ENCODE results near the gene KLC1.
A peak's percentile ranks its signal among the peaks of the same experiment; 100 is the strongest.

The KLC1 gene

DNA sequence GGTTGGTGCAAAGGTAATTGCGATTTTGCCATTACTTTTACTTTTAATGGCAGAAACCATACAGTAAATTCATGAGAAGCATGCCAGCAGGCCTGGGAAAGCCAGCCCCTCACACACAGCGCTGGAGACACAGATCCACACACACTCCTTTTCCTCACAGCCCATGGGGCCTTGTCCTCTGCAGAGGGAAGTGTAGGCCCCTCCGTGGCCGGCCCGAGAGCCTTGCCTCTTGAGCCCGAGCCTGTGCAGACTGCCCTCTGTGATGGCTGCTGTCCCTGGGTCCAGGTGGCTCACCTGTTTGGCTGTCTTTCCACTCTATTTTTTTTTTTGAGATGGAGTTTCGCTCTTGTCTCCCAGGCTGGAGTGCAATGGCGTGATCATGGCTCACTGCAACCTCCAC lies 46.9 kb downstream of the KLC1 start:
- peaks cover 100% of the 10 kb centered on the region for H3K36me3 ChIP-seq
- H3K4me2 ChIP-seq = no peak overlapping the region
- H3K9ac ChIP-seq = no peak overlapping the region
- H3K9me3 ChIP-seq = no peaks in the 10 kb centered on the region
- H3K4me3 ChIP-seq = no peak overlapping the region
- H4K20me1 ChIP-seq = peaks cover 25% of the 10 kb centered on the region; the same call in 1 of the 2 replicates
- no peaks in the 10 kb centered on the region for H3K27me3 ChIP-seq
- TF ChIP-seq Cebpa-rat (IDR thresholded peaks at IDR 0.05) = no peak
- no peak overlapping the region for H3K27ac ChIP-seq
- H3K4me1 ChIP-seq = peaks cover 7% of the 10 kb centered on the region

DNA sequence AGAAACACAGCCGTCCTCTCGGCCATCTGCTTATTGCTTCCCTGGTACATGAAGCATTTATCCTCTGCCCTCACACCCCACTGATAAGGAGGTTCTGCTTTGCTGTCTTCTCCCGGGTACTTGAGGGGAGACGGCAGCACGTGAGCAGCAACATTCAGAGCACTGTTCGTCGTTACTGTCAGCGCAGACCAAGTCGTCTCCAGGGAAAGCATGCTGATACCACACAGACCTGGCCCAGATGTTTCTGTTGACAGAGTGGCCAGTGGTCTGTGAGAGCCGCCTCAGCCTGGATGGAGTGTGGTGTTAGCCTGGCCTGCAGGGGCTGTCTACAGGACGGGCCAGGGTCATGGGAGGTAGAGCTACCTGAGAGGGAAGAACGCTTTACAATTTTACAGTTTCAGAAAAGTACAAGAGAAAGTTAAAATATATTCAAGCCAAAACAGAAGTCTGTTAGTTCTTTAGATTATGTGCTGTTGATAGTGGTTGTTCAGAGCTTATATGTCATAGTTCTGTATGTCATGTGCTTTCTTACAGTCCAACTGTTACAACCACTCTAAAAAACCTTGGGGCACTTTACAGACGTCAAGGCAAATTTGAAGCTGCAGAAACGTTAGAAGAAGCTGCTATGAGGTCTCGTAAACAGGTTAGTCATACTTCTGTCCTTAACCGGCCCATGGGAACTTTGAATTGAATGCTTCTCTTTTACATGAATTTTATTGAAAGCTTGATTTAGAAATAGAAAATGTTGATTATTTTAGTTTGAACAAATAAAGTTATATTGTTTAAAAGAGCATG lies 48.1 kb downstream of the KLC1 start:
- peaks cover 10% of the 10 kb centered on the region for H3K4me1 ChIP-seq
- H3K36me3 ChIP-seq = peaks cover 100% of the 10 kb centered on the region
- no peaks in the 10 kb centered on the region for H3K27me3 ChIP-seq
- H4K20me1 ChIP-seq = peaks cover 24% of the 10 kb centered on the region; the same call in 1 of the 2 replicates
- no peak overlapping the region for H3K9ac ChIP-seq
- H3K9me3 ChIP-seq = no peaks in the 10 kb centered on the region
- no peak for TF ChIP-seq Cebpa-rat (IDR thresholded peaks at IDR 0.05)
- H3K4me3 ChIP-seq = no peak overlapping the region
- H3K27ac ChIP-seq = no peak overlapping the region
- H3K4me2 ChIP-seq = no peak overlapping the region

GRCh38 chr14:103679351-103679750 lies 50.3 kb downstream of the KLC1 start:
- Histone ChIP-seq H3K4me2 (0 out of 2 replicates have a peak overlapping the region, but pooled peaks have one; percentile 6), H3K4me3 (no peak overlapping the region), H3K27ac (peak overlapping the region; percentile 1; the same call in 1 of the 2 replicates), H4K20me1 (peaks cover 25% of the 10 kb centered on the region; the same call in 1 of the 2 replicates), H3K27me3 (no peaks in the 10 kb centered on the region), H3K9ac (no peak overlapping the region), H3K9me3 (no peaks in the 10 kb centered on the region), H3K36me3 (peaks cover 100% of the 10 kb centered on the region), H3K4me1 (peaks cover 10% of the 10 kb centered on the region)
- no peak for TF ChIP-seq Cebpa-rat (IDR thresholded peaks at IDR 0.05)

- no peak overlapping the region; the same call in 1 of the 2 replicates for H3K4me2 ChIP-seq
- no peak for TF ChIP-seq Cebpa-rat (IDR thresholded peaks at IDR 0.05)
These were observed 51.6 kb downstream of the KLC1 start for GRCh38 chr14:103680491-103681231.

GRCh38 chr14:103683139-103683538 lies 54.1 kb downstream of the KLC1 start:
- peaks cover 10% of the 10 kb centered on the region for H3K4me1 ChIP-seq
- peaks cover 98% of the 10 kb centered on the region for H3K36me3 ChIP-seq
- no peak overlapping the region for H3K9ac ChIP-seq
- H3K4me3 ChIP-seq = no peak overlapping the region
- H3K4me2 ChIP-seq = no peak overlapping the region
- no peaks in the 10 kb centered on the region for H3K27me3 ChIP-seq
- H3K9me3 ChIP-seq = no peaks in the 10 kb centered on the region
- no peak overlapping the region for H3K27ac ChIP-seq
- peaks cover 45% of the 10 kb centered on the region for H4K20me1 ChIP-seq
- no peak for TF ChIP-seq Cebpa-rat (IDR thresholded peaks at IDR 0.05)

More at GRCh38 chr14:103680491-103681231, 51.6 kb downstream of the KLC1 start:
- Histone ChIP-seq H4K20me1 (peaks cover 35% of the 10 kb centered on the region), H3K9ac (no peak overlapping the region), H3K9me3 (no peaks in the 10 kb centered on the region), H3K4me1 (peaks cover 10% of the 10 kb centered on the region), H3K27me3 (no peaks in the 10 kb centered on the region), H3K4me3 (no peak overlapping the region), H3K27ac (peak overlapping the region; percentile 22; the same call in 1 of the 2 replicates), H3K36me3 (peaks cover 100% of the 10 kb centered on the region)

DNA sequence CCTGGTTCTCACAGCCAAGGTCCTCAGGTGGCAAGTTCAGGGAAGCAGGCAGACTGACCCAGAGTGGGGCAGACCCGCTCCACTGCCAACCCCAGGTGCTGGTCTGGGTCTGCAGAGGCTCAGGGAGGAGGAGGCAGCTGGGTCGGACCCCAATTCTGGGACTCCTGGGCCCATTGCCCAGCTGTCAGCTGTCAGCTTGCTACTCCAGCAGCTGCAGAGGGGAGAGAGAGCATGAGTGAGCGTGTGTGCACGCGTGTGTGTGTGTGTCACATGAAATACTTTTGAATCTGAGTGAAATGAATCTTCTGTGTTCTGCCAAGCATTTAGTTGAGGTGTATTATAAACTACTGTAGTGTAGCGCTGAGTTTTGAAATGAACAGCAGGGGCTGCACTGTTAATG lies 55.5 kb downstream of the KLC1 start:
- Histone ChIP-seq H3K9me3 (no peaks in the 10 kb centered on the region), H3K4me3 (no peak overlapping the region), H3K27ac (no peak overlapping the region), H3K4me2 (no peak overlapping the region), H4K20me1 (peaks cover 45% of the 10 kb centered on the region), H3K4me1 (peaks cover 22% of the 10 kb centered on the region), H3K36me3 (peaks cover 98% of the 10 kb centered on the region), H3K27me3 (no peaks in the 10 kb centered on the region), H3K9ac (no peak overlapping the region)
- no peak for TF ChIP-seq Cebpa-rat (IDR thresholded peaks at IDR 0.05)

DNA sequence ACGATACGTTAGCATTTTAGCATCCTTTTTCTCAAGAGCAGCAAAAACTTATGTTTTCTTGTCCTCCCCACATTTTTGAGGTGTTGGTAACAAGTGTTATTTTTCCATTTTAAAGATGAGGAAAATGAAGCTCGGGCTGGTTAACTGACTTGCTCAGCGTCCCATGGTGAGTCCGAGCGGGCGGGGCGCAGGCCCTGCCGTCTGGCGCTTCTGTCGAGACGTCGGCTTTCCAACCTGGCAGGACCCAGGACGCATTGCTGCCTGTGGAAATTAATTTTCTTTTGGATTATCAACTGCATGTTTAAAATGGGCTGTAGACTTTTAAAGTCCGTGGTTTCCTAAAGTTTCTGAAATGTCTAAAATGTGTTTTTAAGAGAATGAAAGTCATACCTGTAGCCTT lies 55.9 kb downstream of the KLC1 start:
- H3K27ac ChIP-seq = no peak overlapping the region
- no peaks in the 10 kb centered on the region for H3K9me3 ChIP-seq
- no peak overlapping the region for H3K4me3 ChIP-seq
- H3K4me1 ChIP-seq = peaks cover 26% of the 10 kb centered on the region
- TF ChIP-seq Cebpa-rat (IDR thresholded peaks at IDR 0.05) = no peak
- H3K36me3 ChIP-seq = peaks cover 98% of the 10 kb centered on the region
- no peak overlapping the region for H3K4me2 ChIP-seq
- H3K27me3 ChIP-seq = no peaks in the 10 kb centered on the region
- no peak overlapping the region for H3K9ac ChIP-seq
- H4K20me1 ChIP-seq = peaks cover 48% of the 10 kb centered on the region

DNA sequence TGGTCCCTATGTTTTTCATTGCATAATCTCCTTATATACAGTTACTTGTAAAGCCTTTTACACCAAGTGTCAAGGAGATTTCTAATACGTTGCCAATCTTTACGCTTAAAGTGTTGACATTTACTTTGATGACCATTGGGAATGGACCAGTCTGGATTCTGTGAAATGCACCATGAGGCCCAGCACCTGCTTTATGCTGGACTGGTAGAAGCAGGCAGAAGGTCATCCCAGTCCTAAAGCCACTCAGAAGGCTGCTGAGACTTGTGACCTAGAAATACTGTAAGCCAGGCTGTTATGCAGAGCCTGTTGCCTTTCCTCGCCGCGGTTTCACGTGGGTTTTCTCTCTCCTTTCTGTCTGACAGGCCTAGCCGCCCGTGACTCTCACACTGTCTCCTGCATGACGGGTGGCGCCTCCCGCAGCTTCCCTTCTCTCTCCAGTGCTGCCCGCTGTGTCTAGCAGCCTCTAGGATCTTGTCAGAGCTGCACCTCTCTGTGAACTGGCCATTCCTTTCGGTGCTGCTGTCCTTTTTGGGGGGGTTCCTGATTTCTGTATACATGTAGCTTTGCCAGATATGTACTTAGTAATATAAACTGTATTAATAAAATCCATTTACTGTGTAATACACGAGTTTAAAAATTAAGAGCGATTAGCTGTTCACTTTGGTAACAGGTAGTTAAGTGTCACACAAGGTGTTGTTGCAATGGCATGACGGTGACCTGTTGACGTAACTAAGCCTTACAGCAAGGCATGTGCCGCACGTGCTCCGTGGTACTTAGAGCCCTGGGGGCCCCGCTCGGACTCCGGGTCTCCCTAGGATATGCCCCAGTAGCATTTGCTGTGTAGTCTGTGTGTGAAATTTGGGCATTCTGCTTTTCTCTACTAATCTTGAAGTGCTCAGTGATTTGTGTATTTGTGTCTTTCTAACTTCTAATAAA lies 56.5 kb downstream of the KLC1 start:
- peaks cover 98% of the 10 kb centered on the region for H3K36me3 ChIP-seq
- no peak for TF ChIP-seq Cebpa-rat (IDR thresholded peaks at IDR 0.05)

DNA sequence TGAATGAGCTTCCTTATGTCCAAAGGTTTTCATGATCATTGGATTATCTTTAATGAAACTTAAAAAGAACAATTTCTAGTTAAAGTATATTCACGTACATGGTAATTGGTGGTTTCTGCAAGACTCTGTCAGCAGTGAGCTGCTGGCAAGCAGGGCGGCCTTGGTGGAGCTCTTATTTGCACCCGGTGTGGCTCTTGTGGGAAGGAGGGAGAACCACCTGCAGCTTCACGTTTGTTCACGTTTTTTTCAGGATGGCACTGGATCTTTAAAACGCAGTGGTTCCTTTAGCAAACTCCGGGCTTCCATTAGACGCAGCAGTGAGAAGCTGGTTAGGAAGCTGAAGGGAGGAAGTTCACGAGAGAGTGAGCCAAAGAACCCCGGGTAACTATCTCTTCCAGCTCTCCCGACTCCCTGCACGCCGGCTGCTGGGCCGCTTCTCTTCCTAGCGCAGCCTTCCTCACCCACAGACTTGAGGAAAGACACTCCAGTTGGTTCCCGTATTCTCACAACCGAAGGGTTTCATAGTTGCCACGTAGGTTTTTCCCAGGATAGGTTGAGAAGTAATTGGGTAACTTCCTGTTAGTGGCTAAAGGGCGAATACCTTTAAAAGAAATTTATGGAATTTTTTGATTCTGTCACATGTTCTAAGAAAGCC lies 57.9 kb downstream of the KLC1 start:
- Histone ChIP-seq H3K27me3 (no peaks in the 10 kb centered on the region), H3K36me3 (peaks cover 84% of the 10 kb centered on the region), H3K9ac (no peak overlapping the region), H3K4me2 (no peak overlapping the region), H4K20me1 (peaks cover 54% of the 10 kb centered on the region), H3K4me3 (no peak overlapping the region), H3K27ac (no peak overlapping the region), H3K4me1 (peaks cover 37% of the 10 kb centered on the region), H3K9me3 (no peaks in the 10 kb centered on the region)
- no peak for TF ChIP-seq Cebpa-rat (IDR thresholded peaks at IDR 0.05)

More for the DNA sequence above, 56.5 kb downstream of the KLC1 start:
- Histone ChIP-seq H3K4me1 (peaks cover 30% of the 10 kb centered on the region), H3K27ac (no peak overlapping the region), H4K20me1 (peaks cover 48% of the 10 kb centered on the region), H3K4me2 (no peak overlapping the region), H3K9ac (no peak overlapping the region), H3K9me3 (no peaks in the 10 kb centered on the region), H3K27me3 (no peaks in the 10 kb centered on the region), H3K4me3 (no peak overlapping the region)

Measured in BLaER1 (cell line).